ENCODE data around the gene MASP1. TPM values are rescaled to one million over a fixed set of nuclear protein-coding genes. Genes with fewer than 3 reads are reported as not detected.
"Not testable (repeated sequence)": the region's sequence is repeated elsewhere in the genome, so short reads cannot be mapped to it uniquely, and the experiment has no call there.

MASP1 gene
- total RNA-seq, 2 donors from 2014 or later: not detected

DNA sequence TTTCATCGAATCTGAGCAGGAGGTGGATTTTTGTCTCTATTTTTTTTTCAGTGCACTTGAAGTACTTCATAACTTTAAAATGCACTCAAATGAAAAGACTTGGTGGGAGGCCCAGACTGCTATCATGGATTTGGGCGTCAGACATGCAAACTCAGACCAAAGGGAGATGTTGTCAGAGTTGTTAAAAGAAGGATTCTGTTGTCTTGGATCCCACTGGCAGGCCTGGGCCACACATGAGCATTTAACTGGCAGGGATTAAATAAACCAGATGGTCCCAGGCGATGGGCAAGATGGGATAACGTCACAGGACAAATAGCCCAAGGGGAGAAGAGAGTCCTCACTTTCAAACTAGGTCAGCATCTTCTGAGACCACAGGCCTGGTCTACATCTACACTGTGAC lies 78.8 kb downstream of the MASP1 start:
- peaks cover 6 to 8% of the 10 kb centered on the region in 2 donors for H3K27me3 Mint-ChIP-seq
- H3K9me3 Mint-ChIP-seq: no peaks in the 10 kb centered on the region
- H3K36me3 Mint-ChIP-seq: no peaks in the 10 kb centered on the region
- H3K4me1 Mint-ChIP-seq (ENCODE audit: low read depth in 2 of 2): peaks cover 0 to 4% of the 10 kb centered on the region in 2 donors
- no peak overlapping the region for H3K27ac Mint-ChIP-seq
- no peak for ATAC-seq
- no peak overlapping the region for H3K4me3 Mint-ChIP-seq
- DNase-seq (ENCODE audit: low spot score): no peak

DNA sequence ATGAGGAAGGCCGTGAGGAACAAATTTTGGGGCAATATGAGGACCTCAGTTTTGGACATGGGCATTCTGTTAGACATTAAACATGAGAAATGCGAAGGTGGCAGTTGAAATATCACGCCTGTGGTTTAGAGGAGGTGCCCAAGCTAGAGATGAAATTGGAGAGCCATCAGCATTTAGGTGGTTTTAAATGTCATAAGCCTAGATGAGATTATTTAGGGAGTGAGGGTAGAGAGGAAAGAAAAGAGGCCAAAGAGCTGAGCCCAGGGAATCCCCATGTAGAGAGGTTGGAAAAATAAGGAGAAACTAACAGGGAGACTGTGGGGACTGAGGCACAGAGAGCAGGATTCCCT lies 79.4 kb downstream of the MASP1 start:
- peaks cover 0 to 4% of the 10 kb centered on the region in 2 donors for H3K4me1 Mint-ChIP-seq (ENCODE audit: low read depth in 2 of 2)
- DNase-seq (ENCODE audit: low spot score): no peak
- no peak overlapping the region for H3K27ac Mint-ChIP-seq
- no peak overlapping the region for H3K4me3 Mint-ChIP-seq
- peaks cover 6 to 8% of the 10 kb centered on the region in 2 donors for H3K27me3 Mint-ChIP-seq
- ATAC-seq: no peak
- H3K36me3 Mint-ChIP-seq: no peaks in the 10 kb centered on the region
- no peaks in the 10 kb centered on the region for H3K9me3 Mint-ChIP-seq

DNA sequence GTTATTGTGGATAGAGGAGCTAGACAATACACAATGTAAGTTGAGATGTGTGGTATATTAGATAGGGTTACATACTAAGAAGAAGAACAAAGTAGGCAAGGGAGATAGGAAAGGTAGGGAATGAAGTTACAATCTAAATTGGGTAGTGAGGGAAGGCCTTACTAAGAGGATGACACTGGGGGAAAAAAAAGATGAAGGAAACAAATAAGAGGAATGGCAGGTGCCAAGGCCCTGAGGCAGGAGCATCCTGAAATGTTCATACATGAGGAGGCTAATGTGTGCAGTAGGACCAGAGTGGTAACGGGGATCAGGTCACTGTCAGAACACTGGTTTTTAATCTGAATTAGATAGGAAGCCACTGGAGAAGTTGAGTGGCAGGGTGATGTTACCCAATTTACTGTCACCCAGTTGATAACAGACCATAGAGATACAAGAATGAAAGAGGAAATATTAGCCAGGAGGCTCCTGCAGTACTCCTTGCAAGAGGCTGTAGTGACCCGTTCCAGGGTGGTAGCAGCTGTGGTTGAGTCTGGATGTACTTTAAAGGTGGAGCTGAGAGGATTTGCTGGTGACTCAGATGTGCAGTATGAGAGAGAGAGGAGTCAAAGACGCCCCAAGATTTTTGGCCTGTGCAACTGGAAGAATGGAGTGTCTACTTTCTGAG lies 79.9 kb downstream of the MASP1 start:
- Mint-ChIP-seq H3K9me3 (no peaks in the 10 kb centered on the region), H3K36me3 (no peaks in the 10 kb centered on the region), H3K4me3 (no peak overlapping the region), H3K4me1 (ENCODE audit: low read depth in 2 of 2) (peaks cover 0 to 4% of the 10 kb centered on the region in 2 donors), H3K27ac (no peak overlapping the region), H3K27me3 (peaks cover 6 to 8% of the 10 kb centered on the region in 2 donors)
- ATAC-seq (peak in 1 of 2 donors; percentile 48), DNase-seq (ENCODE audit: low spot score) (no peak)

- ATAC-seq: no peak
- Mint-ChIP-seq H3K9me3 (no peaks in the 10 kb centered on the region), H3K27me3 (peaks cover 6 to 13% of the 10 kb centered on the region in 2 donors), H3K27ac (no peak overlapping the region), H3K4me3 (no peak overlapping the region), H3K36me3 (no peaks in the 10 kb centered on the region), H3K4me1 (ENCODE audit: low read depth in 2 of 2) (peaks cover 0 to 4% of the 10 kb centered on the region in 2 donors)
- no peak for DNase-seq (ENCODE audit: low spot score)
Observed at GRCh38 chr3:187210545-187211327, 80.8 kb downstream of the MASP1 start.

DNA sequence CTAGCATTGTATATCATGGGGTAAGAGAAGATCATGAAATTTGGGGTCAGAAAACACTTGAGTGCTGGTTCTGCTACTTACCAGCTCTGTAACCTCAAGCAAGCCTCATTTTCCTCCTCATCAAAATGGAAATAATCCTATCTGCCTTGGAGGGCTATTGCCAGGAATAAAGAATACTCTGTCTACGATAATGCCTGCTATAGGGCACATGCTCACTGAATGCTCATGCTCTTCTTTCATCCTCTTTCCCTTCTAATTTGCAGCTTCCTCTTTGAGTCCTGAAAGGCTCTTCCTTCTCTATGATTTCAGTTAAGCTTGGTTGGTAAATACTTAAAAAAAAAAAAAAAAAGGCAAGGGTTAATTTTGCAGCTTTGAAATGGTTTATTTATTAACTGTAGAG lies 81.4 kb downstream of the MASP1 start:
- Mint-ChIP-seq H3K4me3 (no peak overlapping the region), H3K27me3 (peaks cover 10 to 20% of the 10 kb centered on the region in 2 donors), H3K27ac (no peak overlapping the region), H3K36me3 (no peaks in the 10 kb centered on the region), H3K9me3 (no peaks in the 10 kb centered on the region), H3K4me1 (ENCODE audit: low read depth in 2 of 2) (peaks cover 0 to 4% of the 10 kb centered on the region in 2 donors)
- no peak for ATAC-seq
- no peak for DNase-seq (ENCODE audit: low spot score)

DNA sequence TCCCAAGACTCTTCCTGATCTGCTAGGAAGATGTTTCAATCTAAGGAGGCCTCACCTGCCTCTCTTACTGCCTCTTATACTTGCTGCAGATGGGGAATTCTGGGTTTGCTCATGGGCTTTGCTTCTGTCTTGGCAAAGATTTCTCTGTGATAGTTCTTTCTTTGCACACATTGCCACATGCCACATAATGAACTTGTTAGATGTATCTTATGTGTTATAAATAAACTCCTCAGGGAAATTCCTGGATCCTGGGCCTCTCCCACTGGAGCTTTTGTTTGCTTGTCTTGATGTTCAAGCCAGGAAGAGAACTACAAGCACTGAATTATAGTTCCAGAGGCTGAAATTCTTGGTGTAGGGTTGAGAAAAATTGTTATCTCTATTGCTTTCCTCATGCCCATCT lies 82.0 kb downstream of the MASP1 start:
- no peaks in the 10 kb centered on the region for H3K9me3 Mint-ChIP-seq
- H3K4me1 Mint-ChIP-seq (ENCODE audit: low read depth in 2 of 2): peaks cover 0 to 4% of the 10 kb centered on the region in 2 donors
- H3K36me3 Mint-ChIP-seq: no peaks in the 10 kb centered on the region
- peaks cover 14 to 26% of the 10 kb centered on the region in 2 donors for H3K27me3 Mint-ChIP-seq
- no peak overlapping the region for H3K27ac Mint-ChIP-seq
- no peak overlapping the region for H3K4me3 Mint-ChIP-seq
- no peak for ATAC-seq
- DNase-seq (ENCODE audit: low spot score): no peak

GRCh38 chr3:187208159-187208558 lies 83.4 kb downstream of the MASP1 start:
- Mint-ChIP-seq H3K36me3 (no peaks in the 10 kb centered on the region), H3K9me3 (no peaks in the 10 kb centered on the region), H3K27me3 (peaks cover 15 to 27% of the 10 kb centered on the region in 2 donors), H3K4me3 (no peak overlapping the region), H3K4me1 (ENCODE audit: low read depth in 2 of 2) (peaks cover 0 to 4% of the 10 kb centered on the region in 2 donors), H3K27ac (no peak overlapping the region)
- ATAC-seq: no peak
- no peak for DNase-seq (ENCODE audit: low spot score)

GRCh38 chr3:187207624-187208023 lies 83.9 kb downstream of the MASP1 start:
- H3K4me1 Mint-ChIP-seq (ENCODE audit: low read depth in 2 of 2): peaks cover 0 to 4% of the 10 kb centered on the region in 2 donors
- H3K27ac Mint-ChIP-seq: no peak overlapping the region
- H3K36me3 Mint-ChIP-seq: no peaks in the 10 kb centered on the region
- ATAC-seq (no peak), DNase-seq (ENCODE audit: low spot score) (no peak)
- no peaks in the 10 kb centered on the region for H3K9me3 Mint-ChIP-seq
- peaks cover 16 to 28% of the 10 kb centered on the region in 2 donors for H3K27me3 Mint-ChIP-seq
- H3K4me3 Mint-ChIP-seq: no peak overlapping the region

DNA sequence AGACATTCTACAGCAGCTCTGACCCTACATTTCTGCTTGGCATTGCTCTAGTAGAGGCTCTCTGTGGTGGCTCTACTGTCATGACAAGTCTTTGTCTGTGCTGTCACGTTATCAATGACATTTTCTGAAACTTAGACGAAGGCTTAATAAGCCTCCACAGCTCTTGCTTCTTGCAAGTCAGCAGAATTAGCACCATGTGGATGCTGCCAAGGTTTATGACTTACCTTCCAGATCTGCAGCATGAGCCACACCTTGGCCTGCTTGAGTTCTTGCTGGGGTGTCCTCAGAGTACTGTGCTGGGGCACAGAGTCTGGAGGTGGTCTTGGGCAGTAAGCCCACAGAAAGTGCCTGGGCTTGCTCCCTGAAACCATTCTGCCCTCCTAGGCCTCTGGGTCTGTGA lies 84.5 kb downstream of the MASP1 start:
- H3K9me3 Mint-ChIP-seq: no peaks in the 10 kb centered on the region
- no peak overlapping the region for H3K27ac Mint-ChIP-seq
- no peak for ATAC-seq
- peaks cover 0 to 2% of the 10 kb centered on the region in 2 donors for H3K4me1 Mint-ChIP-seq (ENCODE audit: low read depth in 2 of 2)
- DNase-seq (ENCODE audit: low spot score): no peak
- H3K27me3 Mint-ChIP-seq: peaks cover 21 to 34% of the 10 kb centered on the region in 2 donors
- H3K4me3 Mint-ChIP-seq: no peak overlapping the region
- H3K36me3 Mint-ChIP-seq: no peaks in the 10 kb centered on the region

GRCh38 chr3:187205683-187206082 lies 85.9 kb downstream of the MASP1 start:
- DNase-seq (ENCODE audit: low spot score): no peak
- no peak overlapping the region for H3K4me3 Mint-ChIP-seq
- H3K27ac Mint-ChIP-seq: no peak overlapping the region
- H3K36me3 Mint-ChIP-seq: no peaks in the 10 kb centered on the region
- no peaks in the 10 kb centered on the region for H3K9me3 Mint-ChIP-seq
- ATAC-seq: no peak
- H3K4me1 Mint-ChIP-seq (ENCODE audit: low read depth in 2 of 2): no peaks in the 10 kb centered on the region
- H3K27me3 Mint-ChIP-seq: peaks cover 22 to 40% of the 10 kb centered on the region in 2 donors

DNA sequence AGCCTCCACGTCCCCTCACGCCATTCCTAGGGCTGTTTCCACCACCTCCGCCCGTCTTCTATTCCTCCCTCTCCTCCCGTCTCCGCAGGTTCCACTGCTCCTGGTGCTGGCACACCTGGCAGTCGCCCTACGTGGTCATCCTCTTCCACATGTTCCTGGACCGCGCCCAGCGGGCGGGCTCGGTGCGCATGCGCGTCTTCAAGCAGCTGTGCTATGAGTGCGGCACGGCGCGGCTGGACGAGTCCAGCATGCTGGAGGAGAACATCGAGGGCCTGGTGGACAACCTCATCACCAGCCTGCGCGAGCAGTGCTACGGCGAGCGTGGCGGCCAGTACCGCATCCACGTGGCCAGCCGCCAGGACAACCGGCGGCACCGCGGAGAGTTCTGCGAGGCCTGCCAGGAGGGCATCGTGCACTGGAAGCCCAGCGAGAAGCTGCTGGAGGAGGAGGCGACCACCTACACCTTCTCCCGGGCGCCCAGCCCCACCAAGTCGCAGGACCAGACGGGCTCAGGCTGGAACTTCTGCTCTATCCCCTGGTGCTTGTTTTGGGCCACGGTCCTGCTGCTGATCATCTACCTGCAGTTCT lies 92.0 kb downstream of the MASP1 start:
- not testable (repeated sequence) for H3K4me1 Mint-ChIP-seq (ENCODE audit: low read depth in 2 of 2); H3K27ac Mint-ChIP-seq; ATAC-seq; H3K4me3 Mint-ChIP-seq; H3K36me3 Mint-ChIP-seq; H3K9me3 Mint-ChIP-seq; DNase-seq (ENCODE audit: low spot score)
- H3K27me3 Mint-ChIP-seq: peaks cover 19 to 38% of the 10 kb centered on the region in 2 donors

- Mint-ChIP-seq H3K27ac (no peak overlapping the region), H3K36me3 (no peaks in the 10 kb centered on the region)
- ATAC-seq: peak in 1 of 2 donors; percentile 10
Observed at GRCh38 chr3:187198490-187198889, 93.0 kb downstream of the MASP1 start.

GRCh38 chr3:187197335-187197649 lies 94.2 kb downstream of the MASP1 start, which contains the start of gene RTP1:
TSS of gene RTP1 (plus strand) at chr3:187197486. CDS start at chr3:187197516, 30 bp downstream.
- ATAC-seq (no peak), DNase-seq (ENCODE audit: low spot score) (no peak)
- Mint-ChIP-seq H3K4me1 (ENCODE audit: low read depth in 2 of 2) (no peaks in the 10 kb centered on the region), H3K27ac (no peak within 1 kb of the TSS), H3K36me3 (no peaks in the 10 kb centered on the region), H3K9me3 (no peaks in the 10 kb centered on the region), H3K4me3 (no peak within 1 kb of the TSS), H3K27me3 (peaks cover 24 to 47% of the 10 kb centered on the region in 2 donors)

More at GRCh38 chr3:187198490-187198889, 93.0 kb downstream of the MASP1 start:
- Mint-ChIP-seq H3K9me3 (no peaks in the 10 kb centered on the region), H3K4me1 (ENCODE audit: low read depth in 2 of 2) (no peaks in the 10 kb centered on the region), H3K27me3 (peaks cover 23 to 47% of the 10 kb centered on the region in 2 donors), H3K4me3 (no peak overlapping the region)
- DNase-seq (ENCODE audit: low spot score): no peak
